Measurements from ENCODE around the gene CBFB.

GRCh38 chr16:67104845-67105244 lies 75.9 kb downstream of the CBFB start:
- no peak for TF ChIP-seq CTCF (IDR thresholded peaks at IDR 0.05)
- TF ChIP-seq POLR2AphosphoS5 (IDR thresholded peaks at IDR 0.05) = no peak
- TF ChIP-seq POLR2A (IDR thresholded peaks at IDR 0.05) = no peak
